GM19238 (cell line): ENCODE results near the gene HYAL1.

Source experiments
- DNase-seq: peaks from one replicate; pipeline ENCODE4 v3.0.0; 2011; ENCODE audit warnings: low spot score; ENCODE audit not compliant: insufficient read length

The HYAL1 gene

DNA sequence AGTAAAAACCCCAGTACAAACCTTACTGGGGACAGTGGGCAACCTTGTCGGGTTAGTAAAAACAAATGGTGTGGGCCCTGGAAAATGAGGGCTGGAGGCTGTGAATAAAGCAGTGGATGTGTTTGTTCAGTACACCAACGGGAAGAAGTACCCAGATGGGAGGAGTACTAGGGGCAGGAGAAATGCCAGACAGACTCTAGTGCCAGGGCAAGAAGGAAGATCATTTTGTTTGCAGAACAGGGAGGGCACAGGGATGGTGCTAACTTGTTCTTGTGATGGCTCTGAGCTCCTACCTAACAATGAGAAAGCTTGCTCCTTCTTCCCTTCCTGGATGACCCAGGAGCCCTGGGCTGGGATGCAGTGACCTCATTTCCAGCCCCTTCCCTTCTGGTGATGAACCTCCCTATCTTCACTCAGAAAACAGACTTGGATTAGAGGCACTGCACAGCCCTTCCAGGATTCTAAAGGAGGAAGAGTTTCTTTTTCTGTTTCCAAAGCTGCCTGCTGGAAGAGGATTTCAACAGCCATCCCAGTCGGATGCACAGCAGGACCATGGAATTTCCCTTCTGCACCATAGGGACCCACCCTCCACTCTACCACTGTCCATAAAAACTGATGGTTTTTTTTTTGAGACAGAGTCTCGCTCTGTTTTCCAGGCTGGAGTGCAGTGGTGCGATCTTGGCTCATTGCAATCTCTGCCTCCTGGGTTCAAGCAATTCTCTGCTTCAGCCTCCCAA is 31.1 kb upstream of the HYAL1 start:
- no peak for DNase-seq

DNA sequence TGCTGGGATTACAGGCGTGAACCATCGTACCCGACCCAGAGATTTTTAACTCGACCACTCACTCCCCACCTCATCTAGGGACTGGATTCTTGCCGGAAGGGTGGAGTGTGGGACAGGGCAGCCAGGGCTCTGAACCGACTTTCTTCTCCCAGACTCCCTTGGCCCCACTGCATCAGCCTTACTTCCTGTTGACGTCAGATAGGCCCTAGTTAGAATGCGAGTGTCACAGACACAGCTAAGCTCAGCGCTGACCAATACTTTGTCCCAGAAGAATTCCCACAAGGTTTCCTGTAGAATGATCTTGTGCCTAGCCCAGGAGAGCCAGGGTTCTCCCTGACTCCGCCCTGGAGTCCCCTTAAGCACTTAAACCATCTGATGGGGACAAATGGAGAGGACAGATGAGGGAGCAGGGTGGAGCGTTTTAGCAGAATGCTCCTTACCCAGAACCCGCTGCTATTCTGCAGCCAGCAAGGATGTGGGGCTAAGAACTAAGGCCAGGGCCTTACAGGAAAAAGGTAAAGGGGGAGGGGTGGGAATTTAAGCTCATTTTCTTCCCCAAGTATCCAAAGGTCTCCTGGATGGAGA is 30.5 kb upstream of the HYAL1 start:
- DNase-seq, result no peak

DNA sequence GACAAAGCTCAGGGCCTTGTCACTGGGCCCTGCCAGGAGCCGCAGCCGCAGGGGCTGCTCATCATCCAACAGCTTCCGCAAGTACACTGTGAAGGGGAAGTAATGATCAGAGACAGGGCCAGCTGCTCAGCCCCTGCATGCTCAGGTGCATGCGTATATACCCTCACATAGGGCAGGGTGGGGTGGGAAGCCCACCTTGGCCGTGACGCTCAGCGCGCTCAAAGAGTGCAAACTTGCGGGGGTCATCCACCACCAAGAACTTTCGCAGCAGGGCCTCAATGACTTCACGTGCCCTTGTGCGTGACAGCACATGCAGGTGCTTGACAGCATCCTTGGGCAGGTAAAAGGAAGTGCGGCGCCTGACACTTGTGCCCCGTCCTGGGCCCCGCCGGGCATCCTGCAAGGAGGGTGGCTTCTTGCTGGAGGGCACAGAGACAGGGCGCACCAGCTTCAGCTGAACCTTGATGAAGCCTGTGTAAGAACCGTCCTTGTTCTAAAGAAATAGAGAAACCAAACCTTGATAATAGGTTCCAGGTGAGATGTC is 28.1 kb upstream of the HYAL1 start:
- DNase-seq, result no peak

DNA sequence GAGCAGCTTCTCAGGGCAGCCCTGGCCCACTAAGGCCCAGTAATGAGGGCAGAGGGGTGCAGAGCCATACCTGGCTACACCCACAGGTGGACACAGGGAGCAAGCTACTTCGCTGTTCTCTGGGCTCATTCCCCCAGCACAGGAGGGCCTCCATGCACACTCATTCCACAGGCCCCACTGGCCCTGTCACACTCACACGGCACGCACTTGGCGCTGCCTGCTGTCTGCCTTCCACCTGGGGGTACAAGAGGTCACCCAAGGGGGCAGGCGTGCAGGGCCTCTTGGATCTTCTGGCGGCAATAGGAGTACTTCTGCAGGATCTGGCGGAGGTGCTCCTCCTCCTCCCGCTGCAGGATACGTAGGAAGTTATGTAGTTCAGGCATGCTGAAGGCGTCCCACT is 27.0 kb upstream of the HYAL1 start:
- no peak for DNase-seq

DNA sequence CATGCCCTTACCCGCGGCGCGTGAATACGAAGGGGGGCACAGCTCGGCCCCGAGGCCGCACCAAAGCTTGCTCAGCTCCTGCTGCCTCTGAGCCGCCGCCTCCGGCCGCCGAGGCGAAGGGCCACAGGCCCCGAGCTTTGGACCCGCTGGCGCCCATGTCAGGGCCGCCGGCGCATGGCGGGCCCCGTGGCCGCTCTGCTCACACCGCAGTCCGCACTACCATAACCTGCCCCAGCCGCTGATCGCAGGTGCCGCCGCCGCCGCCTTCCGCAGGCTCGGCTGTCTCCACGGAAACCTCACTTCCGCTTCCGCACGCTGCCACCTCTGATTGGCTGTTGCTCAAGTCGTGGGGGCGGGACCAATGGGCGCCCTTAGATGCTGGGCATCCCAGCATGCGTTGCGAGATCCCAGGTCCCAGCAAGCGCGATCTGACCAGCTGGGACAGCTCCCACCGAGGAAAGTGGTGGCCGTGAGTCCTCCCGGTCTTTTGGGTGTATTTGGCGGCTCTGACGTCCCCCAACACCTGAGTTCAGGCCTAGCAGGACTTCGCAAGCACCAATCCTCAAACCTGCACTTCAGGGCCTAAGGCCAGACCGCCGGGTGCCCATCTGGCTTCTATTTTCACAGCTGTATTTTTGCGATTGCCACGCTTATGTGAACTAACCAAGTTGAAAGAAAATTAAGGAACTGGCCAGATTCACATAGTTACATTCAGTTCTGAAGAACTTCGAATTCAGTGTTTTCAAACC is 24.7 kb upstream of the HYAL1 start, which contains the start of gene TUSC2:
TSS of gene TUSC2 (minus strand) at position 281 of the 749 bp plus-strand sequence. CDS start at position 157, 124 bp downstream.
- peak; percentile 96 for DNase-seq

GRCh38 chr3:50327129-50327528 is 23.8 kb upstream of the HYAL1 start:
- DNase-seq, result no peak

DNA sequence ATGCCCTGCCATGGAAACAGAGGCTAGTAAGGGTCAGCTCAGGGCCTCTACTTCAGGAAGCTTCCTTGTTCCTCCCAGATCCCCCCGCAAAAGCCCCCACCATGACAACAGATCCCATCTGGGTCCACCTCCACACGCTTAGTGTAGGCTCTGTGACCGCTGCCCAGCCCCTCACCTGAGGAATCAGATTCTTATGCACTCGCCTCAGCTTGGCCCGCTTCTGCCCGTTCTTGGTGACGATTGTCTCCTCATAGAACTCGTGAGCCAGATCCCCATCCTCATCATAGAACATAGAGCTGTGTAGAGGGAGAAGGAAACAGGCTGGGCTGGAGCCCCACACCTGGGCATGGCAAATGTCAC is 22.8 kb upstream of the HYAL1 start:
- DNase-seq, result no peak

DNA sequence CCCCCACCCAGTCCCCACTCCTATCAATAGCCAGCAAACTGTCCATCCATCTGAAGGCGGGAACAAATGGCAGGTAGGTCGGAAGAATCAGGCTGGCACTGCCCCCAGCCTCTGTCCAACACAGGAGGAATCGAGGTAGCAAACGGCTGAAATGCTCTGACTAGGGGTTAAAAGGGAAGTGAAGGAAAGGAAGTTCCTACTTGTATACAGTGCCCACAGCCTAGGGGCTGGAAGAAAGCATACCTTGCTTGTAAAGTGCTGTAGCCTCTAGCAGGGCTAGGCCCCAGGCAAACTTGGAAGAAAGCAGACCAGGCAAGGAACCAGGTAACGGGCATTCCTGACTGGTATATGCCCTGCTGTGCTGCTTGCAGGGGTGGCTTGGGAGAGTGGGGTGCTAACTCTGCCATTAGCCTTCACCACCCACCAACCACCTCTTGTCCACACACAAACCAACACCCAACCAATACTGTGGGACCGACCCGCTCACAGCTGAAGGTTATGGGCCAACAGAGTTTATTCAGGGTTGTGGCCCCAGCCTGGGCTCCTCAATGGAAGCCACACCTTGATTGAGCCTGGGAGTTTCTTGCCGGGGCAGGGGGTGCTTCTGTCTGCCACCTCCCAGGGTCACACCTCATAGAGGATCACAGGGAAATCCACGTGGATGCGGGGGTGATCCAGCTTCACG is 22.3 kb upstream of the HYAL1 start:
- DNase-seq, result no peak

GRCh38 chr3:50325113-50325480 is 21.7 kb upstream of the HYAL1 start:
- DNase-seq, result no peak

- DNase-seq, result peak; percentile 53
These were observed 21.2 kb upstream of the HYAL1 start for GRCh38 chr3:50324351-50325112.

- no peak for DNase-seq
These were observed 20.3 kb upstream of the HYAL1 start for GRCh38 chr3:50323614-50324199.

GRCh38 chr3:50323092-50323600 is 19.8 kb upstream of the HYAL1 start:
- DNase-seq, result no peak

GRCh38 chr3:50322386-50323091 is 19.2 kb upstream of the HYAL1 start, which contains the start of gene HYAL2:
Gene HYAL2 (minus strand): TSS chr3:50322745. CDS start chr3:50320489, 2,256 bp downstream.
- no peak for DNase-seq

DNA sequence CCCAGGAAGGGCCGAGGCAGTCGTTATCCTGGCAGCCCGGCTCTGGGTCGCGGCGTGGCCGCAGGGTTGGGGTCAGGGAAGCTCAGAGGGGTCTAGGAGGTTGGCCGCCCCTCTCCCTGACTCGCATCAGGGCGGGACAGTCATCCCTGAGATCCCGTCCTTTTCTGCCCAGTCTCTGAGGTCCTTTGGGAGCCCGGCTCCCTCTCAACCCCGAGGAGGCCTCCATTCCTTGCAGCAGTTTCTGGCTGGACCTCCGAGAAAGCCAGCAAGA is 18.7 kb upstream of the HYAL1 start:
- no peak for DNase-seq

DNA sequence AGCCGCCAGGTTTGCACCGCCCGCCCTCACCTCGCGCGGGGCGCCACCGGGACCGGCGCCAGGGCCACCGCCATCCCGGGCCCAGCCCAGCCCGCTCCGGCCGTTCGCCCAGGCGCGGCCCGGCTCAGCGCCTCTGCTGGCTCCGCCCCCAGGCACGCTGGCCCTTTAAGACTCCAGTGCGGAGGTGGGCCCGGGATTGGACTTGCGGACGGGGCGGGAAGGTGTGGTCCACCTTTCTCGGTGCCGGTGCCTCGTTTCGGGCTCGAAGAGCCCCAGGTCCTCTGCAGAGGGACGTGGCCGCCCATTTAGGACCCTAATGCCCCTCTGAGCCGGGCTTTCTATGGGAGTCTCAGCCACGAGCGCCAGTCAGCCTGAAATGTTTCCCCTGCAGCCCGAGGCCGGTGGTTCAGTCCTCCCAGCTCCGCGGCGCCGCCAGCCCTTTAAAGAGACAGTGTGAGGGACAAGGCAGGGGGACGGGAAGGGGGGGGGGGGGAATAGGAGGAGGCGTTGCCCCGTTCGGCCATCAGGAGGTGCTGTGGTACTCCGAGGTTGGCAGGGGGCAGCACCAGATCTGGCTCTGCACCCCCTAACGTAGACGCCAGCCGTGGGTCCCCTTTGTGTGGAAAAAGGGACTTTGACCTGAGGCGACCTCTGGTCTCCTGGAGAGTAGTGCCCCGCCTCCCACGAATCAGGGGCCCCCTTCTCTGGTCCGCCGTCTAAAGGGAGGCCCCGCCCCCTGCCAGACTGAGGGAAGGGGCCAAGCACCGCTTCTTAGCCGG is 18.2 kb upstream of the HYAL1 start:
- peak; percentile 93 for DNase-seq

- peak; percentile 71 for DNase-seq
These were observed 17.5 kb upstream of the HYAL1 start for GRCh38 chr3:50320853-50321335.

DNA sequence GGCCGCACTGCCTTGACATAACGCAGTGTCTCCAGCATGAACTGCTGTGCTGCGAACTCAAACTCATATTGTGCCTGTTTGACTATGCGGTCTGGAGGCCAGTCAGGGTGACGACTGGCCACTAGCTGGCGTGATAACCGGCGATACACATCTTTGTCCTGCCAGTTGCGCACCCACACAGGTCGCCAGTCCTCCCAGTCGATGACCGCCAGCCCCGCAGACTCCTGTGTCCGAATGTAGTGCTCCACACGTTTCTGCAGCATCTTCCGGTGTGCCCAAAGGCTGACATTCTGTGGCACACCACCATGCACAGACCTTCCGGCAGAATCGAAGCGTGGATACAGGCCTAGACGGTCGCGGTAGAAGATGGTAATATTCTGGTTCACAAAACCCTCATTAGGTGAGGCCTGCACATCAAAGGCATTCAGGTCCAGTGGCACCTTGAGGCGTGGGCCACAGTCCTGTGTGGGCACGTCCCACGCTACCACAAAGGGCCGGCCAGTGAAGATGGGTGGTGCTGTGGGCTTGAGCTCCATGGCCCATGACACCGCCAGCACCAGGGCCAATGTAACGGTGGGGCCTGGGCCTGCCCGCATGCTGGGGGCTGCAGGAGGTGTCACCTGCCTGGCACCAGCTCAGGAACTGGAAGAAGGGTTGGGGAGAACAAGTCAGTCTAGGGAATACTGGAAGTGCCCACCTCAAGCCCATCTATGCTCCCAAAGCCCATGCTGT is 16.7 kb upstream of the HYAL1 start:
- no peak for DNase-seq

DNA sequence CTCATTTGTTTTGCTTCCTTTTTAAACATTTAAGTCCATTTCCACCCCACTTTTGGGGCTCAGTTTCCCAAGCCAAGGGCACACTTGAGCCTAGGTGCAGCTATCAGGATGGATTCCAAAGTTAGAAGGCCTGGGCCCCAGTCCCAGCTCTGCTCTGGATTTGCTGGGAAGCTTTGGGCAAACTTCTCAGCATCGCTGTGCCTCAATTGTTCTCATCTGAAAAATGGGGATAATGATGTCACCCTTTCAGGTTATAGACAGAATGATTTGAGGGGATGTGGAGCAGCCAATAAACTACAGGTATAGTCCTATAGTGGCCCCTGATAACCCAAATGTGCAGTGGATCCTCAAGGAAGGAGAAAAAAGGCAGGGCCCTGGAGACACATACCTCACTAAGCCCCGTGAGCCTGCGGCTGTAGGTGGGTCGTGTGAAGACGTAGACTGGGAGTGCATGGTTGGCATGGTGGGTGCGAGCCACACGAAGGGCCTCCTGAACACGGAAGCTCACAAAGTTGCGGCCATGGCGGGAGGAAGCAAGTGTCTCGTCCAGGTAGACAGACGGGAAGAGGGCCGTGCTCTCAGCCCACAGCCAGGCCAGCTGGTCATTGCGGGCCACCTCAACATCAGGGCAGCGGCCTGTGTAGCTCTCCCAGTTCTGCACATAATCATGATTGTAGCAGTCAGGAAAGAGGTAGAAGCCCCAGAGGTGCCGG is 16.0 kb upstream of the HYAL1 start:
- no peak for DNase-seq
